IPS-20b (cell line): ENCODE measurements around the gene OSBPL2.

Source experiments
- H3K27ac ChIP-seq: one replicate; pipeline ENCODE4 v1.5.1; 2013; ENCODE audit warnings: low read length
- H3K27me3 ChIP-seq: 2 replicates; pipeline ENCODE4 v1.6.1; 2013; ENCODE audit warnings: mild to moderate bottlenecking, low read length, inconsistent platforms; ENCODE audit not compliant: insufficient read depth
- H3K36me3 ChIP-seq: 2 replicates; pipeline ENCODE4 v1.6.1; 2013; ENCODE audit warnings: low read depth, mild to moderate bottlenecking, inconsistent platforms, low read length, moderate library complexity; ENCODE audit not compliant: insufficient read depth
- H3K4me1 ChIP-seq: 2 replicates; pipeline ENCODE4 v1.6.1; 2013; ENCODE audit warnings: mild to moderate bottlenecking, control low read depth, inconsistent platforms, low read length, moderate library complexity; ENCODE audit not compliant: insufficient read depth
- H3K4me3 ChIP-seq: 2 replicates; pipeline ENCODE4 v1.5.1; 2013; ENCODE audit warnings: mild to moderate bottlenecking, low read length, inconsistent platforms
- H3K9ac ChIP-seq: 2 replicates; pipeline ENCODE4 v1.6.1; 2013; ENCODE audit warnings: low read depth, mild to moderate bottlenecking, inconsistent platforms, low read length, moderate library complexity
- H3K9me3 ChIP-seq: 2 replicates; pipeline ENCODE4 v1.6.1; 2013; ENCODE audit warnings: mild to moderate bottlenecking, low read depth, low read length, inconsistent platforms; ENCODE audit not compliant: insufficient read depth

The OSBPL2 gene

GRCh38 chr20:62303340-62304226 is 65.3 kb downstream of the OSBPL2 start:
- H3K27ac ChIP-seq: no peak overlapping the region

GRCh38 chr20:62304331-62305148 is 66.2 kb downstream of the OSBPL2 start:
- H3K4me3 ChIP-seq: peak overlapping the region; percentile 90
- H3K9me3 ChIP-seq: no peaks in the 10 kb centered on the region
- no peaks in the 10 kb centered on the region for H3K27me3 ChIP-seq
- peak overlapping the region; percentile 89 for H3K9ac ChIP-seq
- H3K36me3 ChIP-seq: peaks cover 56% of the 10 kb centered on the region
- H3K4me1 ChIP-seq: 0 out of 2 replicates have a peak, but pooled peaks cover 3% of the 10 kb centered on the region
- H3K27ac ChIP-seq: no peak overlapping the region

More at GRCh38 chr20:62303340-62304226, 65.3 kb downstream of the OSBPL2 start:
- Histone ChIP-seq H3K9ac (peak overlapping the region; percentile 89), H3K27me3 (no peaks in the 10 kb centered on the region), H3K4me1 (0 out of 2 replicates have a peak, but pooled peaks cover 3% of the 10 kb centered on the region), H3K4me3 (peak overlapping the region; percentile 90), H3K36me3 (peaks cover 48% of the 10 kb centered on the region), H3K9me3 (no peaks in the 10 kb centered on the region)

- H3K27ac ChIP-seq: no peak overlapping the region
- peak overlapping the region; percentile 90; the same call in 1 of the 2 replicates for H3K4me3 ChIP-seq
- H3K36me3 ChIP-seq: peaks cover 63% of the 10 kb centered on the region
- 0 out of 2 replicates have a peak, but pooled peaks cover 3% of the 10 kb centered on the region for H3K4me1 ChIP-seq
- peak overlapping the region; percentile 89 for H3K9ac ChIP-seq
- H3K27me3 ChIP-seq: no peaks in the 10 kb centered on the region
- no peaks in the 10 kb centered on the region for H3K9me3 ChIP-seq
Observed at GRCh38 chr20:62305149-62305764, 66.9 kb downstream of the OSBPL2 start.

GRCh38 chr20:62305765-62306413 is 67.6 kb downstream of the OSBPL2 start:
- Histone ChIP-seq H3K36me3 (peaks cover 68% of the 10 kb centered on the region), H3K27ac (no peak overlapping the region), H3K4me1 (0 out of 2 replicates have a peak, but pooled peaks cover 3% of the 10 kb centered on the region), H3K4me3 (no peak overlapping the region), H3K9ac (no peak overlapping the region), H3K27me3 (no peaks in the 10 kb centered on the region), H3K9me3 (no peaks in the 10 kb centered on the region)

- Histone ChIP-seq H3K27me3 (no peaks in the 10 kb centered on the region), H3K4me1 (0 out of 2 replicates have a peak, but pooled peaks cover 3% of the 10 kb centered on the region), H3K9ac (no peak overlapping the region), H3K36me3 (peaks cover 74% of the 10 kb centered on the region), H3K4me3 (no peak overlapping the region), H3K9me3 (no peaks in the 10 kb centered on the region), H3K27ac (no peak overlapping the region)
Observed at GRCh38 chr20:62306414-62307187, 68.3 kb downstream of the OSBPL2 start.

- H3K27ac ChIP-seq: no peak overlapping the region
- no peak overlapping the region for H3K4me3 ChIP-seq
- H3K4me1 ChIP-seq: 0 out of 2 replicates have a peak, but pooled peaks cover 3% of the 10 kb centered on the region
- H3K9ac ChIP-seq: no peak overlapping the region
- H3K9me3 ChIP-seq: no peaks in the 10 kb centered on the region
- no peaks in the 10 kb centered on the region for H3K27me3 ChIP-seq
- peaks cover 83% of the 10 kb centered on the region for H3K36me3 ChIP-seq
Observed at GRCh38 chr20:62307226-62308101, 69.1 kb downstream of the OSBPL2 start.

GRCh38 chr20:62308102-62308822 is 69.9 kb downstream of the OSBPL2 start:
- H3K27me3 ChIP-seq: no peaks in the 10 kb centered on the region
- H3K36me3 ChIP-seq: peaks cover 91% of the 10 kb centered on the region
- H3K4me3 ChIP-seq: no peak overlapping the region
- H3K9ac ChIP-seq: no peak overlapping the region
- no peaks in the 10 kb centered on the region for H3K9me3 ChIP-seq
- no peak overlapping the region for H3K27ac ChIP-seq
- 0 out of 2 replicates have a peak, but pooled peaks cover 3% of the 10 kb centered on the region for H3K4me1 ChIP-seq

GRCh38 chr20:62309198-62309944 is 71.0 kb downstream of the OSBPL2 start:
- Histone ChIP-seq H3K27ac (no peak overlapping the region), H3K27me3 (no peaks in the 10 kb centered on the region), H3K4me3 (no peak overlapping the region), H3K9me3 (no peaks in the 10 kb centered on the region), H3K4me1 (no peaks in the 10 kb centered on the region), H3K36me3 (peaks cover 96% of the 10 kb centered on the region), H3K9ac (no peak overlapping the region)
